Nucleus accumbens (tissue), 56 donors: ENCODE results near the gene BCAT1.
"Not testable (repeated sequence)": the region's sequence is repeated elsewhere in the genome, so short reads cannot be mapped to it uniquely, and the experiment has no call there.

Experiments used
- DNase-seq, 56 donors: peaks; one replicate each; lab custom pipeline; 2025; lab: John Stamatoyannopoulos, UW

The BCAT1 gene

DNA sequence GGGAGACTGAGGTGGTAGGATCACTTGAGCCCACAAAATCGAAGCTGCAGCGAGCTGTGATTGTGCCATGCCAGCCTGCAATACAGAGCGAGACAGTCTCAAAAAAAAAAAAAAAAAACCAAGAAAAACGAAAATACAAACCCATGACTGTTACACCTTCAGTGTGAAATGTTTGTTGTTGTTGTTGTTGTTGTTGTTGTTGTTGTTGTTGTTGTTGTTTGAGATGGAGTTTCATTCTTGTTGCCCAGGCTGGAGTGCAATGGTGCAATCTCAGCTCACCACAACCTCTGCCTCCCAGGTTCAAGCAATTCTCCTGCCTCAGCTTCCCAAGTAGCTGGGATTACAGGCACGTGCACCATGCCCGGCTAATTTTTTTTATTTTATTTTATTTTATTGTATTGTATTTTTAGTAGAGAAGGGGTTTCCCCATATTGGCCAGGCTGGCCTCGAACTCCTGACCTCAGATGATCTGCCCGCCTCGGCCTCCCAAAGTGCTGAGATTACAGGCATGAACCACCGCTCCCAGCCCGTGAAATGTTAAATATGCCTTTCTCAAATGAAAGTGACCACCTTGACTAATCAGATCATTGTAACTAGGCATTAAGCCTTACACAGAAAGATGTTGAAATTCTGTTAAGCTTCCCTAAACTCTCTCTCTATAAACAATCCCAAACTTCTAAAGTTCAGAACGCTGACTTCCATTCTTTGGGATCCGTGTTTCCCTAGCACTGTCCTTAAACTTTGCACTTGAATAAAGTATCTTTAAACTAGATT lies 20.2 kb downstream of the BCAT1 start:
- DNase-seq, result not testable (repeated sequence)

DNA sequence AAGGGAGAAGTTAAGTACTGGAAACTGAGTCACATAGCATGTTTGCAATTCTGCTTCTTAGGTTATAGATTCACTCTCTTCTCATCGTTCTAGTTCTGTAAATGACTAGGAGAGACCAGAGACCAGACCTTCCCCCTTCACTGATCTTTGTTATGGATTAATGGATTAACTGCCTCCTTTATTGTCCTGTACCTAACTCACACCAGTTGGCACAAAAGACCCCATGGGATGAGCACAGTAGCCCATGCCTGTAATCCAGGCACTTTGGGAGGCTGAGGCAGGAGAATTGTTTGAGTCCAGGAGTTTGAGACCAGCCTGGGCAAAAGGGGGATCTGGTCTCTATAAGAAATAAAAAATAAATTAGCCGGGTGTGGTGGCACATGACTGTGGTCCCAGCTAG lies 20.8 kb downstream of the BCAT1 start:
- DNase-seq, result no peak

DNA sequence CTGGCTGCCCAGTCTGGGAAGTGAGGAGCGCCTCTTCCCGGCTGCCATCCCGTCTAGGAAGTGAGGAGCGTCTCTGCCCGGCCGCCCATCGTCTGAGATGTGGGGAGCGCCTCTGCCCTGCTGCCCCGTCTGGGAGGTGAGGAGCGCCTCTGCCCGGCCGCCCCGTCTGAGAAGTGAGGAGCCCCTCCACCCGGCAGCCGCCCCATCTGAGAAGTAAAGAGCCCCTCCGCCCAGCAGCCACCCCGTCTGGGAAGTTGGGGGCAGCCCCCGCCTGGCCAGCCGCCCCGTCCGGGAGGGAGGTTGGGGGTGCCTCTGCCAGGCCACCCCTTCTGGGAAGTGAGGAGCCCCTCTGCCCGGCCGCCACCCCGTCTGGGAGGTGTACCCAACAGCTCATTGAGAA lies 22.8 kb downstream of the BCAT1 start:
- not testable (repeated sequence) for DNase-seq

DNA sequence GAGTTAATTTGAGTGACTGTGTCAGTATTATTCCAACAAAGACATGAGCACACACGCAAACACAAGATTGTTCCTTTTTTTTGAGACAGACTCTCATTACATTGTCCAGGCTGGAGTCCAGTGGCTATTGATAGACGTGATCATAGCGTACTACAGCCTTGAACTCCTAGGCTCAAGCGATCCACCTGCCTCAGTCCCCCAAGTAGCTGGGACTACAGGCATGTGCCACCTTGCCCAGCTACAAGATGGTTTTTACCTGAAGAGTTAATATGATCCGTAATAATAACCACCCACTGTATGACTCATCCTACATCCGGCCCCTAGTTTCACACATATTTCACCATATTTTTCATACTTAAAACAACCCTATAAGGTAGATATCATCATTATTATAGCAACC lies 26.8 kb downstream of the BCAT1 start:
- no peak for DNase-seq

DNA sequence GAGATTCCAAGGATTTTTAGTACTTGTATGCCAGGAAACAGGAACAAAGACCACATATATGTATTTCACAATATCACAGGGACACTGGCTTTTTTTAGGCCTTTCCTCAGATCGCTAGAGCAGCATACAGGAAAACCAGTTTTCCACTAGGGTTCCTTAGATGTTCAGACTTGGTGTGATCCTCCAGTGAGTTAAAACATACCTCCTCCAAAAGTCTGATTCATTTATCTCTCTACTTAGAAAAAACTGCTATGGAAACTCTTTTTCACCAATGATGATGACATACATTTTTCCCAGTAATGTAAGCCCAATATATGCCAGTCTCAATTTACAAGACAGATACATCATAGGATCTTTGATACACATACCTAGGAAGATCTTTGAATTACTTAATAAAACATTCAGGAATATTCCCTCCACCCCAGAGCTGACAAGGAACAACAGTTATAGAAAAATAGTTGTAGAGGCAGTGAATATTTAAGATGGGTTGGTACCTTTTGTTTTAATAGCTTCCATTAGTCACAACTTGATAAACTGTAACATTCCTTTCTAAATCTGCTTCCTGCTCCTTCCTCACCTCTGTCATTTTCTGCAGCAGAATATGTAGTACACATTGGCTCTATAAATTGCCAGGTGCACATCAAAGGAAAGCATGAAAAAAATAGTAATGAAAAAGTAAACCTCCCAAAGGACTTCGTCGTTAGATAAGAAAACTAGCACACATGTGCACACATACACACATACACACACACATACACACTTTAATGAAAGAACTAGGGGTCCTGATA lies 27.5 kb downstream of the BCAT1 start:
- no peak for DNase-seq

DNA sequence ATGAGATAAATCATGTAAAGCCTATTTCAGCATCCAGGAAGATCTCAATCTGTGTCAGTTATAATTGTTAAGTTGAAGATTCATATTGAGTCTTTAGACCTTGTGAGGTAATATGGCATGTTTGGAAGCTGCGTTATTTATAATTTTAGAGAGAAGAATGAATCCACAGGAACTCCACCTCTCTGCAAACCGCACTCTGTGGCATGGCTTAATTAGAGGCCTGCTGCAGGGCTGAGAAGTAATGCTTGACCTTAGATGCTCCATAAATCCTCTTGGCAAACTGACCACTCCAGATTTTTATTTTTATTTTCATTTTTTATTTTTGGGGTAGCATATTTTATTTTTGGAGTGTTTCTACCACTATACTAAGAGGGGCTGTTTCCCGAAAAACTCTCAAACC lies 28.8 kb downstream of the BCAT1 start:
- DNase-seq, result no peak

DNA sequence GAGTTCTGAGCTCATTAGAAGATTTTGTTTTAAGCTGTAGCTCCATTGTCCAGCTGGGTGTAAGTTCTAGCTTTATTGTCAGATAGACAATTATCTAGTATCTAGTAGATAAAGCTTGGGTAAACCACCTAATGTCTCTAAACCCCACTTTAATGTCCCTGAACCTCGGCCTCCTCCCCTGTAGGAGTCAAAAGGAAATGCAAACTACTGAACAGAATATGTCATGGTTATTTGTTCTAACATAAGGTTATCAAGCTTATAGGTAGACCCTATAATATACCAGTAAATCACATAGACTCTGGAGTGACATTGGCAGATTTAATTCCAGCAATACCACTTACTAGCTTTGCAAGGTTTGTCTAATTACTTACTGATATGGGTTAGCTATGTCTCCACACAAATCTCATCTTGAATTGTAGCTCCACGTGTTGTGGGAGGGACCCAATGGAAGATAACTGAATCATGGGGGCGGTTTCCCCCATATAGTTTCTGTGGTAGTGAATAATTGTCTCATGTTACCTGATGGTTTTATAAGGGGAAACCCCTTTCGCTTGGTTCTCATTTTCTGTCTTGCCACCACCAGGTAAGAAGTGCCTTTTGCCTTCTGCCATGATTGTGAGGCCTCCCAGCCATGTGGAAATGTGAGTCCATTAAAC lies 29.4 kb downstream of the BCAT1 start:
- DNase-seq, result no peak

DNA sequence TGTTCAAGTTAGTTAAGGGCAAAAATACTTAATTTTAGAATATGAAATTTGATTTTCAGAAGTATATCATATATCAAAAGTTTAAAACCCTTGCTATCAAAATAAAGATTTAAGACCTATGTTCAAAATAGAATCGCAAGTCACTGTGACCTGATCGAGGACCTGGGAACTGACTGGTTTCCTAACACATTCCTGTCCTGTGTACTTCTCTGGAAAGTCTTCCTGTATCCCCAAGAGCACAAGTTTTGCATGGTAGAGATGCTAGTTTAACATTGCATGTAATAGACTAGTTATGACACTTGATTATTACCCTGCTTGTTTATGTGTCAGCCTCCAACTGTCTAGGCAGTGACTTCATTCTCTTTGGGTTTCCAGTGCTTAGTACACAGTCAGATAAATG lies 30.3 kb downstream of the BCAT1 start:
- DNase-seq, result no peak

DNA sequence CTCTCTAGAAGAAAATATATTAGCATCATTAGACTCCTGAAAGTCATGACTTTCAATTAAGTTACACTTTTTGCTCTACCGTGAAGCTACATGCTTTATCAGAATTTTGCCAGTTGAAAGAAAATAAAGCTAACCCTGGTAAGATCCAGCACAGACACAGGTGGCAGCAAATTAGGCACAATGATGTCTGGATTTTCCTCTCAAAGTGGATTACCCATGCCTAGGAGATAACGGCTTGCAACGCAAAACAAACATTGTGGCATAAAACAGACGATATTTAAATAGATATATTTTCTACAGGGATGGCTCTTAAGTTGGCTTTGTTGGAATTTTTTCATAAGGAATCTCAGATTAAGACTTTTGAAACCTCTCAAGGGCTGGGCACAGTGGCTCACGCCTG lies 33.4 kb downstream of the BCAT1 start:
- DNase-seq, result no peak

DNA sequence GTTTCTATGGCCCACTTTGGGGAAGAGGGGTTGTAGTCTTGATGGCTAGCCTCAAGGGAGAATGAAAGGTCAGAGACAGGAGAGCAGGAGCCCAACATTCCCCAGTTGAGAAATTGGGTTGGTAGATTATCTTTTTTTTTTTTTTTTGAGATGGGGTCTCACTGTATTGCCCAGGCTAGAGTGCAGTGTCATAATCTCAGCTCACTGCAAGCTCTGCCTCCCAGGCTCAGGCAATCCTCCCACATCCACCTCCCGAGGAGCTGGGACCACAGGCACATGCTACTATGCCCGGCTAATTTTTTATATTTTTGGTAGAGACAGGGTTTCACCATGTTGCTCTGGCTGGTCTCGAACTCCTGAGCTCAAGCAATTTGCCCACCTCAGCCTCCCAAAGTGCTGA lies 34.9 kb downstream of the BCAT1 start:
- DNase-seq, result no peak

DNA sequence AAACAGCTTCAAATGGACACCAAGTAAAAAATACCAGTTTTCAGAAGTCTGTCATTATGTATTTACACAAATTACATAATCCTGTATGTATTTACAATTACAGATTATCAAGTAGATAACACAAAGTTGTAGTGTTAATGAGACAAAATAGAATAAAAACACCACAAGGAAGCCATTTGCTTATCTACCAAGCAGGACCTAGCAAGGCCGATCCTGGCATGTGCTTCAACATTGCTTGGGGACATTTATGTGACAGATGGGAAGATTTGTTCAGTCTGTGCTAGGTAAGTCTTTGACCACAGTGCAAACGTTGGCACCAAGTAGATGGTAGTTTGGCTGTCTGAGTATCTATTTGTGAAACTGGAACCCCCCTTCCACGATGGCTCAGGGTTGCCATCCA lies 35.8 kb downstream of the BCAT1 start:
- DNase-seq, result no peak

DNA sequence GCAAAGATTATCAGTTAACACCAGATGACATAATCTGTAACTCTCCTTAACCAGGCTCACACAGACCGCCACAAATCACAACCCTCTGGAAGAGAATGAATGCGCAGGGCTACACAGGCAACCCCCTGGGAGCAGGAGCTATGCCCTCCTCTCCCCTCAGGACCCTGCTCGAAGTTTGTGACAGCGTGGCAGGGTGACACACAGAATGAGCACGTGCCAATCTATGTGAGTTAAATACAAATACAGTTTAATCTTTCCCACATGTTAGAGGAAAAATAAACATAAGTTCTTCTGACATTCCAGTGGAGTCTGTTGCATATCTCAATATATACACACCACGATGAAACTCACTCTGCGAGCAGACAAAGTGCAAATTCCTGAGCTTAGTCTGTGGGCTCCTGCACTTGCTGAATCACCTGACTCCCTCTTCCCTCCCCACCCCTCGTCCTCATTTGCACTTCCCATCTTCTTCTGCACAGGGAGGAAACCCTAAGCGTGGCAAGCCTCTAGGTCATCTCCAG lies 37.6 kb downstream of the BCAT1 start:
- peak in 1 of 56 donors; percentile 0 for DNase-seq

DNA sequence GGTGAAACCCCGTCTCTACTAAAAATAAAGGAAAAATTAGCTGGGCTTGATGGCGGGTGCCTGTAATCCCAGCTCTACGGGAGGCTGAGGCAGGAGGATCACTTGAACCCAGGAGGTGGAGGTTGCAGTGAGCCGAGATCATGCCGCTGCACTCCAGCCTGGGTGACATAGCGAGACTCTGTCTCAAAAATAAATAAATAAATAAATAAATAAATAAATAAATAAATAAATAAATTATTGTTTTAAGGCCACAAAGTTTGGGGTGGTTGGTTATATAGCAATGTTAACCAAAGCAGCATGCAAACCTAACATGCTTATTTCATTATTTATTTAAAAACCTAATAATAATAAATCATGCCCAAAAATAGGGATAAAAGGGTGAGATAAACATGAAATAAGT lies 38.7 kb downstream of the BCAT1 start:
- not testable (repeated sequence) for DNase-seq

DNA sequence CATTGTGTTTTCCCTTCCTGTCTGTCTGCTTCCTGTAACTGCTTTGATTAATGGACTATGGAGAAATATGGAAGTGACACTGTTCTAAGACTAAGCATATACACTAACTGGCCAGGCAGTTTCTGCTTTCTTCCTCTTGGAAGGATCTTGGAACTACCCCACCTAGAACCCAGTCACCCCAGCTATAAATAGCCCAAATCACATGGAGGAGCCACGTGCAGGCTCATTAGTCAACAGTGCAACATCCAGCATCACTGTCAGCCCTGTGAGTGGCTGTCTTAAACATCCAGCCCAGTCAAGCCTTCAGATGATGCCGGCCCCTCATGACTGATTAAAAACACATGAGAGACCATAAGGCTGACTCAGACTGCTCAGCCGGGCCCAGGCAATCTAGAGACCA lies 39.2 kb downstream of the BCAT1 start:
- peak in 1 of 56 donors; percentile 19 for DNase-seq

DNA sequence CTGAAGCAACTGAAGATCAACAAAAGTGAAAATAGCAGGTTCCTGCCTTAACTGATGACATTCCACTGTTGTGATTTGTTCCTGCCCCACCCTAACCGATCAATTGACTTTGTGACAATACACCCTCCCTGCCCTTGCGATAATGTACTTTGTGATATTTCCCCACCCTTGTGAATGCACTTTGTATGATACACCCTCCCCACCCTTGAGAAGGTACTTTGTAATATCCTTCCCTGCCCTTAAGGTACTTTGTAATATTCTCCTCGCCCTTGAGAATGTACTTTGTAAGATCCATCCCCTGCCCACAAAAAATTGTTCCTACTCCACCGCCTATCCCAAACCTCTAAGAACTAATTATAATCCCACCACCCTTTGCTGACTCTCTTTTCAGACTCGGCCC lies 41.4 kb downstream of the BCAT1 start:
- DNase-seq, result no peak

DNA sequence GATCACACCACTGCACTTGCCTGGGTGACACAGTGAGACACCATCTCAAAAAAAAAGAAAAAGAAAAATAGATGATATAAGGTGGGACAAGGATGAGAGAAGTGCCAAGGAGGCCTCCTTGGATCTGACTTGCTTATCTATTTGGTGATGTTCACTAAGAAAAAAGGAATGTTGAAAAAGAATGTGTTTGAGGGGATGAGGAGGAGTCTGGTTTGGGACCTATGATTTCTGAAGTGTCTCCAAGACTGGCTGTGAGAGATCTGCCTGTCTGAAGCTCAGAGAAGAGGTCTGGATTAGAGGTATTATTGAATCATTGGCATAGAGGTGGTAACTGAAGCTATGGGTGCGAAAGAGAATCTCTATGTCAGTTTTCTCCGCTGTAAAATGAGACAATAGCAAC lies 42.8 kb downstream of the BCAT1 start:
- DNase-seq, result no peak

DNA sequence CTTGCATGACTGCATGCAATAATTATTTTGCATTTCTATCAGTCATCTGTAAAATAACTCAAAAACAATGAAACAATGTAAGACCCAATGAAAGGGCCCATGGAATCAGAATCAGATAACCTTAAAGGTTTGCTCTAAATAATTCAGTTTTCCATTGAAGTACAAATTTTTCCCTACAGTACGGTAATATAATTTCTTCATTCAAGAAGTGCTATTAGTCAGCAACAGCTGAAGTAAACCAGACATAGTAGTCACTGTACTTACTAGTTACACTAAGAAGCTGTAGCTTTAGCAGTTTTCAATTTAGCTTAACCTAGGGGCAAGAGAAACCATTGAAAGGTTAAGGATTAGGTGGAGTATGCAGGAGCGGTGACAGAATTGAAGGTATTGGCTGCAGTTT lies 43.5 kb downstream of the BCAT1 start:
- no peak for DNase-seq

DNA sequence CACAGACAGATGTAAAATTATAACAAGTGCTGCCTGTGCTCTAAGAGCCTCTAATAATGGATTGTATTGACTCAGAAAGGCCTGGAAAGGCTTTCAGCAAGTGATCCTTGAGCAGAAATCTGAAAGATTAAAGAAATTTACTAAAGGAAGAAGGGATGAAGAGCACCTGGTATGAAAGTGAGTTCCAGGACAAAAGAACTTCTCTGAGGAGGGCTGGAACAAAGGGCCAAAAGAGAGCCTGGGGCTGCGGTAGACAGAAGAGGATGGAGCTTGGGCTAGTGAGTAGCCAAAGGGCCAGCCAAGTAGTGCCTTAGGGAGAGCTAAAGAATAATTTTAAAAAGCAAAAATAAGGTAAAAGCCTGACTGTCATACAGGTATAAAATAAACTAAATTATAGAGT lies 44.0 kb downstream of the BCAT1 start:
- DNase-seq, result no peak

DNA sequence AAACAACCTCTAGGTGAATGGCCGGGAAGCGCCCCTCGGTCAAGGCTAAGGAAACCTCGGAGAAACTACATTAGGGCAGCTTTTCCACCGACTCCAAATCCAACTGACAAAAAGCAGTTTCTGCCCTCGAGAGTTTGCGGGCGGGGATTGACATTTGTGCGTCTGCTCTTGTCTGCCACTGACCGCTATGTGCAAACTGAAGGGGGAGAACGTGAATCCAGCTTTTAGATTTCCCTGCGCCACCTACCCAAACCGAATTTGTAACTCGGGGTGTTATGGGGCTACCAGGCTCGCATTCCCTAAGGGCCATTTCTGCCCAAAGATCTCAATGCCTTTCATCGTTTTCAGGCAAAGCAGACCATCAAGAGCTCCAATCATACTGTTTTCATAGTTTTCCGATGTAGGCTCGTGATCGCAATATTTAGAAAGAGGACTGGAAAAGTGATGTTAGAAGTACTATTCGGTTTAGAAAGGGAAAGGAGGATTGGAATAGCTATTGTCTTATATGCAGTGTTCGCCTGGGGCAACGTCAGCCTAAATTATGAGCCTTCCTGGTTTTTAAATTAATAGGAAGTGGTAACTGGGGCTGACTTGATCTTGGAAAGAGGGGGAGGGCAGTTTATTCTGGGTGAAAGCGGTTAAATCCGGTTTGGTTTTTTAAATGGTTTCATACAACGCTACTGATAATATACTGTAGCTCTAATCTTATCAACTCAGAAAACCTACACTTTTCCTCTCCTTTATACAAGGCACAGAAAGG lies 45.4 kb downstream of the BCAT1 start:
- DNase-seq, result peak in 33 of 56 donors; percentile 5 to 74 (median 49)

DNA sequence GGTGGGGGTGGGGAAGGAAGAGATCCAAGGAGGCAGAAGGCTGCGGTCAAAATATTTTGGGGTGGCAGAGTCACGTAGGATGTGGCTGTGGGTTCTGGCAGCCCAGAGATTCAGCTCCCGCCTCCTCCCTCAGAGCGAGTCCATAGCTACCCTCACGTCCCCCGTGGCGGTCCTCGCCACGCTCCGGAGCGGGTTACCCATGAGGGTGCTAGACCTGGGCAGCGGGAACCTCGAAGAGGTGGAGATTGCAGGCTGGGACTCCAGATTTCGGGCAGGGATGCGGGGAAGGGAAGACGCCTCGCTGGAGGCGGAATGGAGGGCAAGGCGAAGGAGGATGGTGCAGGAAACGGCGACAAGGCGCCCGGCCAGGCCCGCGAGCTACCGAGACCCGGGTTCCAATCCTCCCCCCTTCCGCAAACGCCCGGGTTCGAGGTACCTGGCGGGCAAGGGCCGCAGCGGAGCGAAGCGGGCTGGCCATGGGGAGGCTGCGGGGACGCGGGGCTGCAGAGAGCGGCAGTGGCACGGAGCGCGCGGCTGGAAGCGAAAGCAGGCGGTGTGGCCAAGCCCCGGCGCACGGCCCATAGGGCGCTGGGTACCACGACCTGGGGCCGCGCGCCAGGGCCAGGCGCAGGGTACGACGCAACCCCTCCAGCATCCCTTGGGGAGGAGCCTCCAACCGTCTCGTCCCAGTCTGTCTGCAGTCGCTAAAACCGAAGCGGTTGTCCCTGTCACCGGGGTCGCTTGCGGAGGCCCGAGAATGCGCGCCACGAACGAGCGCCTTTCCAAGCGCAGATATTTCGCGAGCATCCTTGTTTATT lies 46.2 kb downstream of the BCAT1 start:
- DNase-seq, result peak in 47 of 56 donors; percentile 11 to 76 (median 53)
